Epidermal melanocyte (primary cell): ENCODE results near the gene PNN.
"Not testable (repeated sequence)": the region's sequence is repeated elsewhere in the genome, so short reads cannot be mapped to it uniquely, and the experiment has no call there.

Experiments used
- DNase-seq: peaks from one replicate; pipeline ENCODE4 v3.0.0; 2011; ENCODE audit warnings: low spot score; ENCODE audit not compliant: insufficient read length

Gene PNN

DNA sequence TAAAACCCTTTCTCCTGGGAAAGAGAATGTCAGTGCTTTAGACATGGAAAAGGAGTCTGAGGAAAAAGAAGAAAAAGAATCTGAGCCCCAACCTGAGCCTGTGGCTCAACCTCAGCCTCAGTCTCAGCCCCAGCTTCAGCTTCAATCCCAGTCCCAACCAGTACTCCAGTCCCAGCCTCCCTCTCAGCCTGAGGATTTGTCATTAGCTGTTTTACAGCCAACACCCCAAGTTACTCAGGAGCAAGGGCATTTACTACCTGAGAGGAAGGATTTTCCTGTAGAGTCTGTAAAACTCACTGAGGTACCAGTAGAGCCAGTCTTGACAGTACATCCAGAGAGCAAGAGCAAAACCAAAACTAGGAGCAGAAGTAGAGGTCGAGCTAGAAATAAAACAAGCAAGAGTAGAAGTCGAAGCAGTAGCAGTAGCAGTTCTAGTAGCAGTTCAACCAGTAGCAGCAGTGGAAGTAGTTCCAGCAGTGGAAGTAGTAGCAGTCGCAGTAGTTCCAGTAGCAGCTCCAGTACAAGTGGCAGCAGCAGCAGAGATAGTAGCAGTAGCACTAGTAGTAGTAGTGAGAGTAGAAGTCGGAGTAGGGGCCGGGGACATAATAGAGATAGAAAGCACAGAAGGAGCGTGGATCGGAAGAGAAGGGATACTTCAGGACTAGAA lies 6.1 kb downstream of the PNN start:
- DNase-seq: no peak

DNA sequence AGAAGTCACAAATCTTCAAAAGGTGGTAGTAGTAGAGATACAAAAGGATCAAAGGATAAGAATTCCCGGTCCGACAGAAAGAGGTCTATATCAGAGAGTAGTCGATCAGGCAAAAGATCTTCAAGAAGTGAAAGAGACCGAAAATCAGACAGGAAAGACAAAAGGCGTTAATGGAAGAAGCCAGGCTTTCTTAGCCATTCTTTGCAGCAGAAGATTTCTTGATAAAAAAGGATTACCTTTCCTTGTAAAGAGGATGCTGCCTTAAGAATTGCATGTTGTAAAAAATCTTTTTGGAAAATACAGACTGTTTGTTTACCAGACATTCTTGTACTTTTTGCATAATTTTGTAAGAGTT lies 6.6 kb downstream of the PNN start:
- no peak for DNase-seq

DNA sequence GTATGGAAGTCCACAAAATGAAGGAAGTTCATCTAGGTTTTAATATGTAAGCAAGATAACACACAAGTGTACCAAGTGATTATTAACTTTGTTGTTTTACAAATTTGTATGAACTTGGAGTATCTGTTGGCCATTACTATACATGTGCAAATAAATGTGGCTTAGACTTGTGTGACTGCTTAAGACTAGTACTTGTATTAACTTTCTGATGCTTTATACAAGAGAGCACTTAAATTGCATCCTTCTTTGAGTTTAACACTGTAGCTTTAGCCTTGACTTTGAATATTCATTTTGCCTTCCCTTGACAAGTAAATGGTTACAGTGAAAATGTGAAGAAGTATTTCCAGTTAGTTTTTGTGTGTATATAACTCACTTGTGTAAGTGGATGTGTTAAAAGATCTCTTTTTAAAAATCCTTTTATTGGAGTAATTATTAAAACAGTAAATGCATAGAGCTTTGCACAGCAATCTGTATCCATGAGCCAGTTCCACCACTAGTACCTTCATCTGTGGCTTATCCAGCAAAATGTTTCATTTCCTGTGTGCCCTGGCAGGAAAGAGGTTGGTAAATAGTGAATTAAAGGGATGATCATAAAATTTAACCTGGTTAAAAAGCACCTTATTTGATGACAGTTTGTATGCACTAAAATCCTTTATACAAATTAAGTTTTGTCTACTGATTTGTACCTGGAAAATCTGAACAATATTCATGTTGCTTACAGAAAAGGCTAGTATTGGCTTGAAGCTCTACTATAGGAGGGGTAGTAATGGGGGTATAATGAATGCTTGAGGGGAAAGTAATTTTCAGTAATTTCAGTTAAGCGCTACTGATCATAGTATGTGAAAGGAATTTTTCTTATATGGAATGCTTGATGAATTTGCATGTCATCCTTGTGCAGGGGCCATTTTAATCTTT lies 8.0 kb downstream of the PNN start:
- DNase-seq: no peak

DNA sequence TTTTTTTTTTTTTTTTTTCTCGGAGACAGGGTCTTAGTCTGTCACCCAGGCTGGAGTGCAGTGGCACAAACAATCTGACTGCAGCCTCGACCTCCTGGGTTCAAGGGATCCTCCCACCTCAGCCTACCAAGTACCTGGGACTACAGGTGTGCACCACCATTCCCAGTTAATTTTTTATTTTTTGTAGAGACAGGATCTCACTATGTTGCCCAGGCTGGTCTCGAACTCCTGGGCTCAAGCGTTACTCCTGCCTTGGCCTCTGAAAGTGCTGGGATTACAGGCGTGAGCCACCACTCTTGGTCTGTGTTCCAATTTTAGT lies 8.6 kb downstream of the PNN start:
- not testable (repeated sequence) for DNase-seq

DNA sequence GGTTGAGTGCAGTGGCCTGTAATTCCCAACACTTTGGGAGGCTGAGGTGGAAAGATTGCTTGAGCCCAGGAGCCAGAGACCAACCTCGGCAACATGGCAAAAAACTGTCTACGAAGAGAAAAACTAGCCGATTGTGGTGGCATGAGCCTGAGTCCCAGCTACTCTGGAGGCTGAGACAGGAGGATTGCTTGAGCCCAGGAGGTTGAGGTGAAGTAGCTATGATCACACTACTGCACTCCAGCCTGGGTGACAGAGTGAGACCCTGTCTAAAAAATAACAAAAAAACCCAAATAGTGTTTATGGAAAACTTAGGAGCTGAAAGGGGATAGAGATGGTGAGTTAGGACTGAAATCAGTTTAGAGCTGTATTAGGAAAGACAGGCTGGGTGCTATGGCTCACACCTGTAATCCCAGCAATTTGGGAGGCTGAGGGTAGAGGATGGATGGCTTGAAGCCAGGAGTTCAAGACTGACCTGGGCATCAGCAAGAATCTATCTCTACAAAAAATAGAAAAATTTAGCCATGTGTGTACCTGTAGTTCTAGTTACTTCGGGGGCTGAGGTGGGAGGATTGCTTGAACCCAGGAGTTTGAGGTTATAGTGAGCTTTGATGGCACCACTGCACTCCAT lies 9.7 kb downstream of the PNN start:
- no peak for DNase-seq

DNA sequence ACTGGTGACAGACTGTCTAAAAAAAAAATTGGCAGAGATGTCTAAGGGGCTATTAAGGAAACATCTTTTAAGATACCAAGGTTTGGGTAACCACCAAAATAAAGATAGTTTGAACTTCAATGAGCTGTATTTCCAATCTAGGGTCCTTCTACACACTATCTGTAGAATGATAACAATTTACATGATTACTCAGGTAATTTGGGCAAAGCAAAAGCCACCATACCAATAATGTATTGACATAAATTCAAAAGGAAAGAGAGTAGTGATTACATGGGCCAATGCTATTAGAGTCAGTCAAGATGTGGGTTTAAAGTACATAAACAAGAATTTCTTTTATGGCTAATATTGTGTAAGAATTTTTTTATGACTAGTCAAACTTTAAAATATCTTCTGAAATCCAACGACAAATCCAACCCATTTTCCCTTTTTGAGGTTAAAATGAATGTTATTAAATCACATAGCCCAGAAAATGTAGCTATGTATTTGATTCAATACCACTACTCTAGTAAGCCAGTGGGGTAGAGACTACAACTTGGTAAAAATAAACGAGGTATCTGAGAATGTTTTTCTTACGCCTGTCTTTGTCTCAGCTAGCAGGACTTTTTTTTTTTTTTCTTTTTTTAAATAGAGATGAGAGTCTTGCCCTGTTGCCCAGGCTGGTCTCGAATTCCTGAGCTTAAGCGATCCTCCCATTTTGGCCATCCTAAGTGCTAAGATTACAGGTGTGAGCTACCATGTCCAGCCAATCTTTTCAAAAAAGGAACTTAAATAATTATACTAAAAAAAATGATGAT lies 10.4 kb downstream of the PNN start:
- DNase-seq: no peak

DNA sequence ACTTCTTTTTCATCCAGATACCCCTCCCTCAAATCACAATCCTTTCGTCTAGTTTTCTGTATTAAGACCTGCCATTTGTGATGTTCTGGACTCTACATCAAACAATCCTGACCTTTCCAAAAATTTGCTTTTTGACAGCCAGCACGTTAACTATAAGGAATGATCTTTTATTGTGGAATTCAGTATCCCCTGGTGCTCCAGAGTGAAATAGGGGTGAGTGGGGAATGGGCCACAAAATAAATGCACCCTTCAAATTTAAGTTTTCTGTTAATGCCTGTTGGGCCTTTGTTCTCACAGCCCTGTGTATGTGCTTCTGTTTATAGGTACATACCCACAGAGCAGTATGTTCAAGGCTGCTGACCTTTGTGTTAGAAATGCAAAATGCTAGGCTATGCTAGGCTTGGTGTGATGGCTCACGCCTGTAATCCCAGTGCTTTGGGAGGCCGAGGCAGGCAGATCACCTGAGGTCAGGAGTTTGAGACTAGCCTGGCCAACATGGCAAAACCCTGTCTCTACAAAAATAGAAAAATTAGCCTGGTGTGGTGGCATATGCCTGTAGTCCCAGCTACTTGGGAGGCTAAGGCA lies 12.0 kb downstream of the PNN start:
- DNase-seq: no peak

DNA sequence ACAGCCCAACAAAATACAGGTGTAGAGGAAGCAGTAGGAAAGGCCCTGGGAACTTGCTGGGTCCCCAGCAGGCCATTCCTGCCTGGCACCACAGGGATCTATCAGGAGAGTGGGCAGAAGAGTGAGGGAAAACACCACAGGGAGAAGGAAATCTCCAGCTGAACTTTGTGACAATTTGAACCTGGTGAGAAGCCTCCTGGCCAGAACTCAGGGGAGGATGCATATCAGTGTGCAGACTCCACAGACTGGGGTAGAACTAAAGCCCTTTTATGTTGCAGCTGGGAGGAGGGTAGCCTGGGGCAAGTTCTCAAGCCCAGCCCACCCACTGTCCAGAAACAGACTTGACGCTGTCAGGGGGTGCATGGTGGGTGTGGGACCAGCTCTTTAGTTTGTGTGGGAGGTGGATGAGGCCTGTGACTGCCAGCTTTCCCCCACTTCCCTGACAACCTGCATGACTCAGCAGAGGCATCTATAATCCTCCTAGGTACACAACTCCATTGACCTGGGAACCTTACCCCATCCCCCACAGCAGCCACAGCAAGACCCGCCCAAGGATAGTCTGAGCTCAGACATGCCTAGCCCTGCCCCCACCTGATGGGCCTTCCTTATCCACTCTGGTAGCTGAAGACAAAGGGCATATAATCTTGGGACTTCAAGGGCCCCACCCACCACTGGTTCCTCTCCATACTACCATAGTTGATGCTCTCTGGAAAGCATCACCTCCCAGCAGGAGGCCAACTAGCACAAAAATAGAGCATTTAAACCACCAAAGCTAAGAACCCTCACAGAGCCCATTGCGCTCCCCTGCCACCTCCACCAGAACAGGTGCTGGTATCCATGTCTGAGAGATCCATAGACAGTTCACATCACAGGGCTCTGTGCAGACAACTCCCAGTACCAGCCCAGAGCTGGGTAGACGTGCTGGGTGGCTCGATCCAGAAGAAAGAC lies 28.9 kb downstream of the PNN start:
- DNase-seq: no peak

DNA sequence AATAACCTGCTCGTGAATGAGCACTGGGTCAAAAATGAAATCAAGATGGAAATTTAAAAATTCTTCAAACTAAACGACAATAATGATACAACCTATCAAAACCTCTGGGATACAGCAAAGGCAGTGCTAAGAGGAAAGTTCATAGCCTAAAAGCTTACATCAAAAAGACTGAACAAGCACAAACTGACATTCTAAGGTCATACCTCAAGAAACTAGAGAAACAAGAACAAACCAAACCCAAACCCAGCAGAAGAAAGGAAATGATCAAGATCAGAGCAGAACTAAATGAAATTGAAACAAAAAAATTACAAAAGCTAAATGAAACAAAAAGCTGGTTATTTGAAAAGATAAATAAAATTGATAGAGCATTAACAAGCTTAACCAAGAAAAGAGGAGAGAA lies 32.4 kb downstream of the PNN start:
- DNase-seq: not testable (repeated sequence)

DNA sequence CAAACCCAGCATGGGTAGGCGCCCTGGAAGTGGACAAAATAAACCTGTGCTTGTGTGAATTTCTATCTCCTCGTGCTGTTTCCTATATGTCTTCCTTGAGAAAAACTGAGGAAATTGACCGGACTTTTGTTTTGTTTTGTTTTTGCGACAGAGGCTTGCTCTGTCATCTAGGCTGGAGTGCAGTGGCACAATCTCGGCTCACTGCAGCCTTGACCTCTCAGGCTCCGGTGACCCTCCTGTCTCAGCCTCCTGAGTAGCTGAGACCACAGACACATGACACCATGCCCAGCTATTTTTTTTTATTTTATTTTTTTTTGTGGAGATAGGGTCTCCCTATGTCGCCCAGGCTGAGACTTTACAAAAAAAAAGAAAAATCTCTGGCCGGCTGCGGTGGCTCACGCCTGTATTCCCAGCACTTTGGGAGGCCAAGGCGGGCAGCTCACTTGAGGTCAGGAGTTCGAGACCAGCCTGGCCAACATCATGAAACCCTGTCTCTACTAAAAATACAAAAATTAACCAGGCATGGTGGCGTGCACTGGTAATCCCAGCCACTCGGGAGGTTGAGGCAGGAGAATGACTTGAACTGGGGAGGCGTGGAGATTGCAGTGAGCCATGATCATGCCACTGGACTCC lies 36.2 kb downstream of the PNN start:
- no peak for DNase-seq

DNA sequence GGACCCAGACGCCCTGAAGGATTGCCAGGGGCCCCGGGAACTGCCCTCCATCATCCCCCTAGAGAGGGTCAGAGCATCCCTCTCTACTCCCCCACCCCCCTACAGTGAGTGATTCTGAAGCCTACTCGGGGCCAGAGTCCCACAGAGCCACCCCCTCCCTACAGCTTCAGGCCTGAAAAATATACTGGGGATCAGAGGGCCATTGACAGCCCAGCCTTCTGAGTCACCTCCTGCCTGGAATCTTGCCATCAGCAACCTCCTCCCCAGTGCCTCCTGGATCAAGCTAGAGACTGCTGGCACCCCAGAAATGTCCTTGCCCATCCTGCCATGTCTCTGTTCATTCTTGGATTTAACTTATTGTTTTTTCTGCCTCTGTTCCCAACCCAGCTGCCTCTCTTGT lies 37.0 kb downstream of the PNN start:
- no peak for DNase-seq

DNA sequence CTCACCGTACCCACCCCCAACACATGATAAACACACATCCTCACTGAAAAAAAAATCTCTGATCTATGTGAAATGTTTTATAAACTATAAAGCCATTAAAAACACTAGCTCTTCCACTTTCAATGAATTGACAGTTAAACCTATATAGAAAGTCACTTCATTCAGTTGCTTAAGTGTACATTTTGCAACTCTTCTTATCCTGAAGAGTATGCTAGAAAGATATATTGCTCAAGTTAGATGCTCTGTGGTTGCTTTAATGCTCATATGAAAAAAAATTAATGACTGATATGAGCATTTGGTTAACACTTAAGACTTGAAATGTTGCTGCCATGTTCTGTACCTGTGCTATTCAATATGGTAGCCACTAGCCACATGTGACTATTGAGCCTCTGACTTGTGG lies 37.6 kb downstream of the PNN start:
- DNase-seq: no peak

DNA sequence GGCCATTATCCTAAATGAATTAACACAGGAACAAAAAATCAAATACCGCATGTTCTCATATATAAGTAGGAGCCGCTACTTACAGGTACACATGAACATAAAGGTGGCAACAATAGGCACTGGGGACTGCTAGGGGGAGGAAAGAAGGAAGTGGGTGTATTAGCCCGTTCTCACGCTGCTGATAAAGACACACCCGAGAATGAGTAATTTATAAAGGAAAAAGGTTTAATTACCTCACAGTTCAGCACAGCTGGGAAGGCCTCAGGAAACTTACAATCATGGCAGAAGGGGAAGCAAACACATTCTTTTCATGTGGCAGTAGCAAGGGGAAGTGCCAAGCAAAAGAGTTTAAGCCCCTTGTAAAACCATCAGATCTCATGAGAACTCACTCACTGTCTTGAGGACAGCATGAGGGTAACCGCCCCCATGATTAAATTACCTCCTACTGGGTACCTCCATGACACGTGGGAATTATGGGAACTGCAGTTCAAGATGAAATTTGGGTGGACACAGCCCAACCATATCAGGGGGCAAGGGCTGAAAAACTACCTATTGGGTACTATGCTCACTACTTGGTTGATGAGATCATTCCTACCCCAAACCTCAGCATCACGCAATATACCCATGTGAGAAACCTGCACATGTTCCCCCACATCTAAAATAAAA lies 42.3 kb downstream of the PNN start:
- DNase-seq: no peak

DNA sequence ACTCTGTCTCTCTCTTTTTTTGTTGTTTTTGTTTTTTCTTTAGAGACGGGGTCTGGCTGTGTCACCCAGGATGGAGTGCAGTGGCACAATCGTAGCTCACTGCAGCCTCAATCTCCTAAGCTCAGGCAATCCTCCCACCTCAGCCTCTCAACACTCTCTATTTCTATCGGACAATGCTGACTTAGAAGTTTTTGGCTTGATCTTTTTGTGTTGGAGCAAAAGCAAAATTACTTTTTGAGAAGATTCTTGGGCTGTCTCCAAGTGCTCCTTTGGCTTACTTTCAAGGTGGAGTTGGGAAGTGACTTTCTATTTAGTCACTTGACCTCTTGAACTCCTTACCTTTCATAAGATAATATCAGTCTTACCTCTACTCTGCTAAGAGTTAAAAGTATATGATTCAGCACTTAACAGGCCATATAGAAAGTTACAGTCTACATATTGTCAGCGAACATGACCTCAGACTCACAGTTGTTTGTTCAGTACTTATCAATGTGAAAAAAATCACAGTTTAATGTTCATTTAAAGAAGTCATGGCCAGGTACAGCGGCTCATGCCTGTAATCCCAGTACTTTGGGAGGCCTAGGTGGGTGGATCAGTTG lies 43.2 kb downstream of the PNN start:
- DNase-seq: no peak

DNA sequence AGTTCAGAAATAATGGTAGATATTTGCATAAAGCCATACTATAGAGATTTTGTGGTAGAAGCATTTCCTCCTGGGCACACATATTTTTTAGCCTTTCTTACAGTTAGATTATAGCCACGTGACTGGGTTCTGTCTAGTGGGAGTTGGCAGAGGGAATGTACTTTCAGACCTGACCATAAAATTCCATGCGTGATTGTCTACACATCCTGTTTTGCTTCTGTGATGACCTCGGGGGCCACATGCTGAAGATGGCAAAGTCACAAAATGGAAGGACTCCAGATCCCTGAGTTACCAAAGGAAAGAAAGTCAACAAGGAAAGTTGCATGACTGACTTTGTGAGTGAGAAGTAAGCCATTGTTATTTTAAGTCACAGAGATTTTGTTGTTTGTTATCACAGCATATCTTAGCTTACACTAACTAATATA lies 44.0 kb downstream of the PNN start:
- no peak for DNase-seq

DNA sequence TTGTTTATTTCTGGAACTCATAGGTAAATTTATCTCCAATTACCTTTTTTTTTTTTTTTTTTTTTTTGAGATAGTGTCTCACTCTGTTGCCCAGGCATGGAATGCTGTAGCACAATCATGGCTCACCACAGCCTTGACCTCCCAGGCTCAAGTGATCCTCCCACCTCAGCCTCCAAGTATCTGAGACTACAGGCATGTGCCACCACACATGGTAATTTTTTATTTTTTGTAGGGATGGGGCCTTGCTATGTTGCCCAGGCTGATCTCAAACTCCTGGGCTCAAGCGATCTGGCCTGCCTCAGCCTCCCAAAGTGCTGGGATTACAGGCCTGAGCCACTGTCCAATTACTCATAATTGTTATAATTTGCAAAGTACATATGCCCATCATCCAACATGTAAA lies 45.4 kb downstream of the PNN start:
- not testable (repeated sequence) for DNase-seq

DNA sequence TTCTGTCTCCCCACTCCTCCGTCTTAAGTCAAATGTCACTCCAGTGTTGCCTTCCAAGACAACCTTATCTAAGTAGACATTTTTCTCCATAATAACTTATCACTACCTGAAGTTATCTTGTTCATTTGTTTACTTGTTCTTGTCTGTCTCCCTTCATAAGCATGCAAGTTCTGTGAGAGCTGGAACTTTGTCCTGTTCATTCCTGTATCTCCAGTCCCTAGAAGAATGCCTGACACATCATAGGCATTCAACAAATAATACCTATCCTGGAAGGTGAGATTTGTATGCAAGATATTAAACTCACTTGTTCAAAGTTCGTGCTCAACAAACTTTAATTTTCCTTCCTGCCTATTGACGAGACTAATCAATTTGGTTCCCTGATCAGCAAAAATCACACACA lies 53.0 kb downstream of the PNN start:
- no peak for DNase-seq

DNA sequence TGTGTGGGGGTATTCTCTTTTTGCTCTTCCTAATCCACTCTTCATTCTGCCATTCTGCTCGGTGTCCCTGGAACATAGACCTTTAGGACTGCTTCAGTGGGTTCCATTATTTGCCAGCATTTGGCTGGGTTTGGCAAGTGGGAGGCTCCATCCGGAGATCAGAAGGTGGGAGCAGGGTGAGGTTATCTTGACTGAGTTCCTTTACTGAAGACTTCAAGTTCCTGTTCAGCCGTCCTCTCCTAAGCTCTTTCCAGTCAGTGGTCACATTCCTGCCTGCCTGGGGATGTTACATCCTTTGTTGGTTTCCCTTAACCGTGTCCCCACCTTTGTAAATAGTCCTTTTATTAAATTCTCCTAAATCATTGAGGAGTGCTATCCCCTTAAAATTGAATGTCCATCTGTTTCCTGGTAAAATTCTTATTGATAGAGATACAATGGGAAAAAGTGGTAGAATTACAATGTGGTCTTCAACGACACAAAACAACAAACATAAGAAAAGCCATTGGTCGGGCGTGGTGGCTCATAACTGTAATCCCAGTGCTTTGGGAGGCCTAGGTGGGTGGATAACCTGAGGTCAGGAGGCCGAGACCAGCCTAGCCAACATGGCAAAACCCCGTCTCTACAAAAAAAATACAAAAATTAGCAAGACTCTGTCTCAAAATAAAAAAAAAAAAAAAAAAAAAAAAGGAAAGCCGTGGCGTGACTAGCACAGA lies 53.6 kb downstream of the PNN start:
- no peak for DNase-seq
